NCI-H524 treated with DMSO at 0.1 percent for 48 hours (cell line): ENCODE measurements around the gene ALKBH3.

ENCODE experiments used
- DNase-seq: peaks from one replicate; lab custom pipeline; 2025; lab: John Stamatoyannopoulos, UW

The ALKBH3 gene

DNA sequence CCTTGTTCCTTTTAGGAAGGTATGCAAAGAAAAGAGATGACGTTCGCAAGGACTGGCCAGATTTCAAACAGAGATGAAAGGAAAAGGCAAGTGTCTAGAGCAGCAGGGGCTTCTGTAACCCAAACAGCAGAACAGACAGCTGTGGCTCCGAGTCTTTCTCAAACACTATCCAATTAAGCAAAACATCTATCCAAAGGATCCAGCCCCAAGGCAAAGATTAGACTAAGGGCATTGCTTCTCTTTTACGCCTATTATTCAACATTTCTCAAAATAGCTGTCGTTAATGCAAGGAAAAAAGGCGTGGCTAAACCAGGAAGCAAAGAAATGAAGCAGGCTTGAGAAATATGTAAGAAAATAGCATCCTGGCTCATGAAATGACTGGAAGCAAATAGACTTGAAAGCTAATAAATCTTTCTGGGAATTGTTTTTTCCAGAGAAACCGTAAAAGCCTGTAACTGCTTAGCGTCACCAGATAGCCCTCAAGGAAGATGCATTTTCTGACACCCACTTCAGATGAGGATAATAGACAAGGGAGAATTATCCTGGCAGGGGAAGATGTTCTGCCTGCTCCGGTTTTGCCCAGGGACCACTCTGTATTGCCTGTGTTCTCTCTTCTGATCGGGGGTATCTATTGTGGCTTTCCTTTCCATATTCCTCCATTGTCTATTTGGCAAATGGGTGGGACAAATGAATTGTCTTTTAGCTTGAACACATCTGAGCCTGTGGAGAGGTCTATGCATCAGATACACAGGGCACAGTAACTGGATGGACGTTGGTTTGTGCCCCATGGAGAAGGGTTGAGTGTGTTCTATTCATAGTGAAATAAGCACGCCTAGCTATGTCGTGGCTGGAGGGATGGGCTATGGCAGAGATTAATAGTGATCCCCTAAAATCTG is 82.0 kb downstream of the ALKBH3 start:
- DNase-seq: no peak

DNA sequence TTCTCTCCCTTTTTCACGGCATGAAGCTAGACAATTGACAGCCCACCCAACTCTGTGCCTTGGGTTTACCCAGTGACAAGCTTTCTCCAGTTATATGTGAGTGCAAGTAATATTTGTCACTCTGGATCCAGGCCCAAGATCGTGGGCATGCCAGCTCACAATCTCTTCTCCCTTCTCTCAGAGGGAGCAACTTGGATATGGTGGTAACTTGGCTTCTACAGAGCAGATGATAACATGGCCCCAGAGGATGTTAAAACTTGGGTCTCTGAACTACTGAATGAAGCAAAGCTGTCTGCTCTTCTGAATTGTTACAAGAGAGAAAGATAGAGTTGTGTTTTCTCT is 82.6 kb downstream of the ALKBH3 start:
- no peak for DNase-seq

DNA sequence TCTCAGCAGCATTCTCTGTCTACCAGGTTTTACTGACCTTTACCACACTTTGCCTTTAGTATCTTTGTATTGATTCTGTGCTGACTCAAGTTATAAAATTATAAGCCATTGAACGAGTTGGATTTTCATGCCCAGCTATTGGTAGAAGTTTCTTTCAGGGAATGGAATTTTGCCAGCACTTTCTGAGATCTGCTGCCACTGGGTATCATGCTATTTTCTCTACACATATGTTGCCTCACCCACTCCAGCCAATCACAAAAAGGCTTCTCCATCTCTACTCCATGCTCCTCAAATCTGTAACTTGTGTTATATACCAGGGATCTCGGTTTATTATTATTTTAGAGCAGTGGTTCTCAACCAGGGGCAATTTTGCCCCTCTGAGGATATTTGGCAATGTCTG is 87.0 kb downstream of the ALKBH3 start:
- DNase-seq: no peak

DNA sequence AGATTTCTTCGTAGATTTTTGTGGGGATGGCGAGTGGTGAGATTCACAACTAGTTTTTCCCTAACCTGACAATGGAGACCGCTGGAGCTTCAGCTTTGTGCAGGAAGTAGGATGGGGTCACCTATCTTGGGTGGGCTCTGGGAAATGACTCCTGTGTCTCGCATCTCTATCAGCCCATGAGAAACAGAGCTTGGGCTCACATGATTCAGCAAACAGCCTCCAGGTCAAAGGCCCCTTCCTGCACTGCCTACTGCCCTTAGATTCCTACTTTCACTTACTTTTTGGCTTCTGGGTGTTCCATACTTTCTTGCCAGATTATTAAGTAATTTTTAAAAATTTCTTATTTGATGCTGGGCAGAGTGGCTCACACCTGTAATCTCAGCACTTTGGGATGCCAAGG is 88.1 kb downstream of the ALKBH3 start:
- DNase-seq: no peak

DNA sequence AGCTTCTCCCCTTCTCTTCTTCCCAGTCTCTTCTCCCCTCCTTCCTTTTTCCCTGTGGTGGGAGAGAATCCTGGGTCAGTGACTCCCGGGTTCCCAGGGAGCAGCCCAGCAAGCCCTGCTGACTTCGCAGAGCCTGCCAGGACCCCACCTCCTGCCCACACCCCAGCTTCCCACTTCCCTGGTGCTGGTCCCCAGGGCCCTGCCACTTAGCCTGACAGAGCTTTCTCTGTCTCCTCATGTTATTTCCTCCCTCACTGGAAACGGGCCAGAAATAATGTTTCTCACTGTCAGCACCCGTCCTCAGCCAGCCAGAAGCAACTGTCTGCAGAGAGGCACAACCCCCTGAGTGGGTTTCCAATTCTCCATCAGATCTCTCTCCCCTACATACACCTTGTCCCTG is 88.9 kb downstream of the ALKBH3 start:
- DNase-seq: no peak
